Kidney glomerular epithelial cell (primary cell): ENCODE data around the gene CALML3.
"Not testable (repeated sequence)": the region's sequence is repeated elsewhere in the genome, so short reads cannot be mapped to it uniquely, and the experiment has no call there.

ENCODE experiments used
- DNase-seq: peaks from one replicate; lab custom pipeline; 2025; lab: John Stamatoyannopoulos, UW

CALML3 gene

DNA sequence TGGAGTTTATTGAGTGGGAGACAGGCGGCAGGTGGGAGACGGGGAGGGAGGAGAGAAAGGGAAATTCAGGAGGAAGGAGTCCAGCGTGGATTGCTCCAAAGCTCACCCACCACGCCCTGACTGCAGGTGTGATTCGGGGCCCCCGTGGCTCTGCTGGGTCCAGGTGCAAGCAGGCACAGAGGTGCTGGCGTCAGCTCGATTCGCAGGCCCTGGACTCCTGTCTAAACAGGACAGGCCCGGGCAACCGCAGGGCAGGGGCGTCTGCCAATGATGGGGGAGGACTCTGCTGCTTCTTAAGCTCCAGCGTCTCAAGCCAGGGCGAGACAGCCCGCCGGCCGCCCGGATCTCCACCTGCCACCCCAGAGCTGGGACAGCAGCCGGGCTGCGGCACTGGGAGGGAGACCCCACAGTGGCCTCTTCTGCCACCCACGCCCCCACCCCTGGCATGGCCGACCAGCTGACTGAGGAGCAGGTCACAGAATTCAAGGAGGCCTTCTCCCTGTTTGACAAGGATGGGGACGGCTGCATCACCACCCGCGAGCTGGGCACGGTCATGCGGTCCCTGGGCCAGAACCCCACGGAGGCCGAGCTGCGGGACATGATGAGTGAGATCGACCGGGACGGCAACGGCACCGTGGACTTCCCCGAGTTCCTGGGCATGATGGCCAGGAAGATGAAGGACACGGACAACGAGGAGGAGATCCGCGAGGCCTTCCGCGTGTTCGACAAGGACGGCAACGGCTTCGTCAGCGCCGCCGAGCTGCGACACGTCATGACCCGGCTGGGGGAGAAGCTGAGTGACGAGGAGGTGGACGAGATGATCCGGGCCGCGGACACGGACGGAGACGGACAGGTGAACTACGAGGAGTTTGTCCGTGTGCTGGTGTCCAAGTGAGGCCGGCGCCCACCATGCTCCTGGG, at the start of gene CALML3:
Gene CALML3 (plus strand): TSS at position 321 of the 920 bp plus-strand sequence. CDS start 125 bp downstream, at position 446.
- no peak for DNase-seq

DNA sequence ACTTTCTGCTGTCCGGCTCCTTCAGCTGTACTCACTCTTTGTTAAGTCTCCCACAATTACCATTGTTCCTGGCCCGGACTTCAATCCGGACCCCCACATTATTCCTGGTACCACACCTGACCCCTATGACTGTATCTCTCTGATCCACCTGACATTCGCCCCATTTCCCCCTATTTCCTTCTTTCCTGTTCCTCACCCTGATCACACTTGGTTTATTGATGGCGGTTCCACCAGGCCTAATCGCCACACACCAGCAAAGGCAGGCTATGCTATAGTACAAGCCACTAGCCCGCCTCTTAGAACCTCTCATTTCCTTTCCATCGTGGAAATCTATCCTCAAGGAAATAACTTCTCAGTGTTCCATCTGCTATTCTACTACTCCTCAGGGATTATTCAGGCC, 49.7 kb upstream of the CALML3 start:
- DNase-seq = not testable (repeated sequence)

- not testable (repeated sequence) for DNase-seq
Measured at GRCh38 chr10:5475974-5476807, 48.6 kb upstream of the CALML3 start.

DNA sequence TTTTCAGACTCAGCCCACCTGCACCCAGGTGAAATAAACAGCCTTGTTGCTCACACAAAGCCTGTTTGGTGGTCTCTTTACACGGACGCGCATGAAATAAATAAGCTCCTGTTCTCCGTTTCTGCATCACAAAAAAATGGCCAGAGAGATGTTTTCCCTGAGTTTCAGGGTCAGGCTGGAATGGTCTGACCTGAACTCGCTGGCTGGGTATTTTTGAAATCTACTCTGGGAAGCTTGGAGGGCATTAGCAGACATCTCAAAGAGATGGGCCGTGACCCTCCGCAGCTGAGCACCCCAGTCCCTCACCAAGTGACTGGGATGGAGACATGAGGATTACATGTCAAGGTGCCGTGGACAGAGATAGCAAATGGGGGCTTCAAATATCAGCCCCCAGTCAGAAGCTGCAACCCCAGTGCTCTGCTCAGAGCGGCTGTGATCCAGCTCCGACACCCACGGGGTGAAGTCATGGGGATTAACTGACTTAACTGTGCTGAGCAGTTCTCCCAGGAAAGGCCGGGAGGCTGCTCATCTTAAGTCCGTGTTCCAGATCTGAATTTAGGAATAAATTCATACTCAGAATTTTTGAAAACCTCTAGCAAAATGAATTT, 47.7 kb upstream of the CALML3 start:
- no peak for DNase-seq

DNA sequence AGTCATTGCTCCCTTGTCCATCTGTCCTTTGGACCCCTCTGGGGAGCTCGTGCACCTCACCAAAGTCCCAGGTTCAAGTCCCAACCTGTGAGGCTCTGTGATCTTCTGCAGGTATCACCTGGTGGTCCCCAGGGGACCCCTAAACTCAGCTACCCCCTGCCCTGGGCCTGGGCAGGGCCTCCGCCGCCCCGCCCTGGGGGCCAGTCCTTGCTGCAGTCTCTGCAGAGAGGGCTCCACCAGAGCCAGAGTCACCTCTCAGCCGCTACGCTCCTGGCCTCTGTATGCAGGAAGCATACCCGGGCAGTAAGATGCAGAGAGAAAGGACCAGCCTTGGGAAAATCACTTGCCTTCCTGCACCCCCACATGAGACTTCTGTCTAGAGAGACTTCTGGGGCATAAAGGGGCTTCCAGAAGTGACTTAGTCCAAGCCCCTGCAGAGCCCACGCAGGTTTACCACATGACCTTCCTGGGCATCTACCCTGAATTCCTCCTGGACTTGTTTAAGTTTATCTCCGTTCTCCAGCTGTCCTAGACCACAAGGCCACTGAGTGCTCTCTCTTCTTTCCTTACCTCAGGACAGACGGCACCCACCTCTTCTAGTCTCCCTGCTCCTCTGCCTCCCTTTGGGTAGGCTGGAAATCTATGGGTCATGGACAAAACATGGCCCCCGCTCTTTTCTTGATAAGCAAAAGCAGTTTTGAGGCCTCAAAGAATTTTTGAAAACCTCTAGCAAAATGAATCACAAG, 46.6 kb upstream of the CALML3 start:
- no peak for DNase-seq

DNA sequence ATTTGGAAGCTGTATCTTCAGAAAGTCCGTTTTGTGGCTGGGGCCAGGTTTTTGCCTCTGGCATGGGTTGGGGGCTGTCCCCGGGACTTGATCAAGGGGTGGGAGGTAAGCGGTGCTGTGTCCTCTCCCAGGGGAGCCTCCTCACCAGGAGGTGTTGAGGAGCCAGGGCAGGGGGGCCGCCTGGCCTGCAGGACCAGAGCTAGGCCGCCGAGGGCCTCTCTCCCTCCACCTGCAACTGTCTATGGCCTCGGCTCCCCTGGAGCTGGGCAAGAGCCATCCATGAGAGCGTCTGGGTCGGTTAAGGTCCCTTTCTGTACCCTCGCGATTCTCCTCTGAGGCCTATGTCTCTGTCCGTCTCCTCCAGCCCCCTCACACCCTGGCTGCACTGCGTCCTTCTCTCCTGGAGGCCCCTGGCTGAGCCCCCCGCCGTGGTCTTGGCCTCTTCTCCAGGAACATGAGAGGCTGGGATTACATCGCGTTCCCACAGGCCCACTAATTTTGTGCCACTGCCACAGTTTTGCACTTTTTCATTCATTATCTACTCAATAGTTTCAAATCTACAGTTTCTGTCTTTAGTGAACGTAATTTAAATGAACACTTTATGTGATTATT, 46.0 kb upstream of the CALML3 start:
- no peak for DNase-seq

GRCh38 chr10:5479481-5480161, 45.1 kb upstream of the CALML3 start:
- no peak for DNase-seq

DNA sequence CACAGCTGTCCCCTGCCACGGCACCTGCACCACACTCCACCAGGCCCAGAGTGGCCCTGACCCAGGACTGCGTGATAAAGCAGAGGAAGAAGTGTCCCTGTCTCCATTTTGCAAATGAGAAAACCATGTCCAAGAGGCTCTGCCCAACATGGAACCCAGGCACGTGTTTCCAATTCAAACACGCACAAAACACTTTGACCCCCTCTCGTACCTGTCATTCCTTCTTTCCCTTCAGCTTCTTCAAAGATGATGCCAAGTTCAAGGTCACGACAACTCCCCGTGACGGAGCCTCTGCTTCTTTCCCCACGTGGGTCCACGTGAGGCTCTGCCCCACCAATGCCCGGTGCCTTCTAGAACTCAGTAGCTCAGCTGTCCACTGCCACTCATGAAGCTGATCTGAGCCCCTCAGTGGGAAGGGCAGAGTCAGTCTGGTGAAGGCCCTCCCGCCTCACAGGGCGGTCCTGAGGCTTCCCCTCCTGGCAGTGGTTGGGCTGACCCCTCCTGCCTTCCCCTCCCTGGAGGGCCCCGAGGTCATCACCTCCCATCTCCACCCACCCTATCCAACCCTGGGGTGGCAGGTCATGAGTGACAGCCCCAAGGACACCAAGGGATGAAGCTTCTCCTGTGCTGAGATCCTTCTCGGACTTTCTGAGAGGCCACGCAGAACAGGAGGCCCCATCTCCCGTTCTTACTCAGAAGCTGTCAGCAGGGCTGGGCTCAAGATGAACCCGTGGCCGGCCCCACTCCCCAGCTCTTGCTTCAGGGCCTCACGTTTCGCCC, 44.4 kb upstream of the CALML3 start:
- DNase-seq = no peak

DNA sequence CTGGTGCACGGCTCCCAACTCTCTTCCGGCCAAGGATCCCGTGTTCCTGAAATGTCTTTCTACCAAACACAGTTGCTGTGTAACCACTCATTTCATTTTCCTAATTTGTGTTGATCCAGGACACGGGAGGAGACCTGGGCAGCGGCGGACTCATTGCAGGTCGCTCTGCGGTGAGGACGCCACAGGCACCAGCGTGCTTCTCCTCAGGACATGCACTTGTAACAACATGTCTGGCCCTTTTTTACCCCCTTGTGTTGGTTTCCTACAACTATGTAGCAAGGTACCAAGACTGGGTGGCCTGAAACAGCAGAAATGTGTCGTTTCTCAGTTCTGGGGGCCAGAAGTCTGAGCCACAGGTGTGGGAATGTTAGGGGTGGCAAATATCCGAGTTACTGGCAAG, 43.6 kb upstream of the CALML3 start:
- DNase-seq = no peak

- no peak for DNase-seq
Measured at GRCh38 chr10:5482016-5482415, 42.7 kb upstream of the CALML3 start.

DNA sequence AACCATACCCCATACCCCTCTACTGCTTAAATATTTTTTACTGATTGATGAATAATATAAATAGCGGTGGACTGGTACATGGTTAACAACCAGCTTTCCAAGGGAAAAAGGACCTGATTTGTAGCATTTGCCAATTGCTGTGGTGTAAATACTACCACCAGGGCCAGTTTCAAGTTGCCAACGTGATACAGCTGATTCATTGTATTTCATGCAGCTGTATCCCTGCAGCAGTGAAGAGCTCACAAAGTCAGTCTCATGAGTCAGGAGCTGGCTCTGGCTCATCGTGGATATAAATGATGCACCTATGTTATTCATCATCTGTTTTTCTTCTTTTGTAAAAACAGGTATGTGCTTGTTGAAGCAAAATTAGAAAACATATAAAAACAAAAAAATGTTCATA, 40.6 kb upstream of the CALML3 start:
- no peak for DNase-seq

GRCh38 chr10:5485290-5485689, 39.5 kb upstream of the CALML3 start:
- no peak for DNase-seq

DNA sequence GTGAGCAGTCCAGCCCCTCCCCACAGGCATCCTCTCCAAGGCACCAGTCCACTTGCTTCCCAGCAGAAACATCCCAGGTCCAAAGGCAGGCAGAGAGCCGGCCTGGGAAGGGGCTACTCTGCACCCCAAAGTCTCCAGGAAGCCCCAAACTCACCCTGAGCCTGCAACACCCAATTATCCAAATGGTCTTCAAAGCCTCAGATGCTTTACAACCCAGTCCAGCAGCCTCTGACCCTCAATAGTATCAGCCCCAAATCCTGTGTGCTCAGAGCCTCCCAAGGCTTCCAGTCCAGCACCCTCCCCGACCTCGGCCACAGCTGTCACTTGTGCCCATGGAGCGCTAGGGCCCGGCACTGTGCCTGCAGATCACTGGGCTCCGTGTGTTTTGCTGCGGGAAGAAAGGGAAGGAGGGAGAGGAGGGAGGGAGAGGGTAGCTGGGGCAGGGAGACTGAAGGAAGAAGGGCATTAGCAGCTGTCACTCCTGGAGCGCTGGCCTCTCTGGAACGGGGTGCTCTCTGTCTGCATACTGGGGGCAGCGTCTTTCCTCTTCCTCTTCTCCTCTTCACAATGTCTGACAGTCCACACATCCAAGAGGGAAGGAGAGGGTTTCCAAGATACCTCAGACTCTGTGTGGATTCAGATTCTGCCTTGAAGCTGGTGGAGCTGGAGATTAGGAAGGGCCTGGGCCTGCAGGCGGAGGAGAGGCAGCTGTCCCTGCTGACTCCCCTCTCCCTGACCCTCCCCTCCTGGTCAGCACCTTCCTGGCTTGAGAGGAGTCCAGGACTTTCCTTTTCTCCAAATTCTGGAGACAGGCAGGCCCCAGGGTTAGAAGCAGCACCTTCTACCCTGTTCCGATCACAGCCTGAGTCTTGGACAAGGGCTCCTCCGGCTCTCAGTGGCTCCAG, 38.6 kb upstream of the CALML3 start:
- no peak for DNase-seq

- no peak for DNase-seq
Measured at GRCh38 chr10:5486853-5487235, 37.9 kb upstream of the CALML3 start.

DNA sequence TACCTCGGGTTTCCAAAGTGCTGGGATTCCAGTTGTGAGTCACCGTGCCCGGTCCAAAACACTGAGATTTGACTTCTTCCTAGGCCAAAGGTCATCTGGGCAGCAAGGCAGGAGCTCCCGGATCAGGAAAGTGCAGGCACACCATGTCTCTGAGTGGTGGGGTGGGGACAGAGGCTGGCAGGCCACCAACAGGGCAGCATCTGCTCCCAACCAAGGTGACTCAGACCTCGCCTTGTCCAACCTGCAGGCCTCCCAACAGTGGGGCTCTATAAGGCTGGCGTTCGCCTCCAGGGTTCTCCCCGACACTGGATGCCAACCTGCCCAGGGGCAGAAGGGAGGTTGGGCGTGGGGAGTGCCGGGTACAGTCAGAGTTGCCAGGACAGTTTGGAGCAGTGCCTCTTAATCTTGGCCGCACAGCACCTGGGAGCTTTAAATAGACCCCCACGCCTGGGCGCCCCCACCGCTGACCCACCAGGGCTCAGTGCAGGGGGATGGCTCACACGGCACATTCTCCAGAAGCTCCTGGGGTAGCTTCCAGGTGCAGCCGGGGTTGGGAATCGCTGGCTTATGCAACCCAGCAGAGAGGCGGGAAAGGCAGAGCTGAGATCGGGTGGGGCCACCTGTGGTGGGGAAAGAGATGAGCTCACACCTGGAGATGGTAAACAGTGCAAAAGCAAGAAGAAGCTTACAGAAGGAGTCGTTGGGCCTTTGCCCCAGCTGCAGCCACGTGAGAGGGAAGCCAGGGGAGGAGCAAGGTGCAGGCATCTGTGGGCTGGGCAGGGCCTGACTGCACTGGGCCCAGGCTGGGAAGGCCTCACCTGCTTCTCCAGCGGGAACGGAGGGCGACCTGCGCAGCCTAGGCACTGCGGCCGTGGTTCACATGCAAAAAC, 36.2 kb upstream of the CALML3 start:
- DNase-seq = no peak

DNA sequence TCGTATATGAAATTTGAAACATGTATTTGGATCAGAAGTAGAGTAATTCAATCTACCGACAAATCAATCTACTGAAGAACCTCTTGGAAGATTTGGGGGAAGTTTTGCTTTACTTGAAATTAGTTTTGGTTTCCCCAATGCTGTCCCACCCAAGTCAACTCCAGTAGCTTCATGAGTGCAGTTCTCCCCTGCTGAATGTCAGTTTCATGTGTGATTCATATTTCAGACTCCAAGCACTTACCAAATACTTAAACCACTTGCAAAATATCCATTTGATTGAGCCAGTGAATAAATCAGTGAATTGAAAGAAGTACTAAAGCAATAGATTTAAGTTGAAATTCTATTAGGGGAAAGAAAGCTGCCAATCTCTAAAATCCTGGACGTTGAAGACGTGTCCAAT, 34.7 kb upstream of the CALML3 start:
- DNase-seq = no peak

GRCh38 chr10:5490698-5491464, 33.9 kb upstream of the CALML3 start:
- DNase-seq = no peak
